Measurements from ENCODE around the gene NPPA. TPM values are rescaled to one million over a fixed set of nuclear protein-coding genes. Genes with fewer than 3 reads are reported as not detected.
"Not testable (repeated sequence)": the region's sequence is repeated elsewhere in the genome, so short reads cannot be mapped to it uniquely, and the experiment has no call there.

The NPPA gene
- total RNA-seq (1 to 10 TPM in 2 of 5 donors, not detected in 3; 4.2 to 7.2 TPM), polyA plus RNA-seq (1 to 10 TPM in 2 of 3 donors, under 1 TPM in 1; 0.48 to 2.7 (median 2.0) TPM)
- long read RNA-seq, donor 1, partial matches to known transcripts: 0 of 1 reads
- long read RNA-seq, donor 1, other reads (novel, unspliced or antisense): 0 of 1 reads
- long read RNA-seq, donor 2: 0 reads
- long read RNA-seq, donor 3: 0 reads
- long read RNA-seq, donor 4: 0 reads
- long read RNA-seq, donor 5: 0 reads
- long read RNA-seq, donor 6: 0 reads
- long read RNA-seq, donor 7, partial matches to known transcripts: 0 of 1 reads
- long read RNA-seq, donor 7, other reads (novel, unspliced or antisense): 0 of 1 reads
- long read RNA-seq, donor 8: 0 reads
- long read RNA-seq, donor 9: 0 reads
- long read RNA-seq, donor 10: 0 reads

GRCh38 chr1:11847667-11848372 lies at the start of gene NPPA:
NPPA (minus strand) TSS chr1:11847783; CDS start chr1:11847684, 99 bp downstream.
- 57 to 67% (median 60%) methylated on average over 18 of the region's 18 CpGs for WGBS, 5 donors
- Histone ChIP-seq H3K27ac (no peak within 1 kb of the TSS), H3K36me3 (peaks cover 6 to 48% (median 39%) of the 10 kb centered on the region in 4 donors), H3K4me1 (peaks cover 0 to 9% (median 3%) of the 10 kb centered on the region in 4 donors), H3K4me3 (no peak within 1 kb of the TSS), H3K9me3 (no peaks in the 10 kb centered on the region), H3K27me3 (peaks cover 0 to 3% (median 0%) of the 10 kb centered on the region in 3 donors)
- intact Hi-C loops (cut with DNase I; ENCODE audit: low total_unique reads): no loop called here
- DNase-seq: peak in 1 of 2 donors; percentile 59
- no peak for TF ChIP-seq CTCF (IDR thresholded peaks at IDR 0.05)
- TF ChIP-seq POLR2AphosphoS5 (IDR thresholded peaks at IDR 0.05): no peak
- TF ChIP-seq EP300 (IDR thresholded peaks at IDR 0.05): no peak
- TF ChIP-seq POLR2A (IDR thresholded peaks at IDR 0.05): no peak

- 67 to 89% (median 74%) methylated on average over 1 of the region's 1 CpG for WGBS, 5 donors
- Histone ChIP-seq H3K27me3 (peaks cover 0 to 74% (median 16%) of the 10 kb centered on the region in 3 donors), H3K4me1 (peaks cover 0 to 10% (median 0%) of the 10 kb centered on the region in 4 donors)
- H3K36me3 ChIP-seq, DNase-seq, H3K9me3 ChIP-seq, H3K4me3 ChIP-seq, H3K27ac ChIP-seq: not testable (repeated sequence)
- intact Hi-C loops (cut with DNase I; ENCODE audit: low total_unique reads): loop anchor here (5.0 kb wide), 1 partner anchor 57 kb away; no protein-coding TSS in a partner anchor
Measured at GRCh38 chr1:11894501-11894900, 46.9 kb upstream of the NPPA start.

GRCh38 chr1:11893907-11894251 lies 46.3 kb upstream of the NPPA start:
- peak; percentile 72 to 81 for DNase-seq
- H3K4me1 ChIP-seq: peaks cover 0 to 9% (median 0%) of the 10 kb centered on the region in 4 donors
- 0 to 3% (median 1%) methylated on average over 5 of the region's 5 CpGs for WGBS, 5 donors
- no peak overlapping the region for H3K4me3 ChIP-seq
- no peak overlapping the region for H3K27ac ChIP-seq
- H3K36me3 ChIP-seq: no peaks in the 10 kb centered on the region
- intact Hi-C loops (cut with DNase I; ENCODE audit: low total_unique reads): loop anchor here (5.0 kb wide), 1 partner anchor 57 kb away; no protein-coding TSS in a partner anchor
- H3K9me3 ChIP-seq: no peaks in the 10 kb centered on the region
- TF ChIP-seq CTCF (IDR thresholded peaks at IDR 0.05) (peak in 5 of 7 experiments; percentile 80 to 88 (median 85)), POLR2AphosphoS5 (IDR thresholded peaks at IDR 0.05) (peak in 1 of 3 donors; percentile 35), EP300 (IDR thresholded peaks at IDR 0.05) (no peak)
- H3K27me3 ChIP-seq: peaks cover 0 to 68% (median 10%) of the 10 kb centered on the region in 3 donors

GRCh38 chr1:11891433-11892186 lies 44.0 kb upstream of the NPPA start:
- H3K27me3 ChIP-seq: peaks cover 0 to 56% (median 0%) of the 10 kb centered on the region in 3 donors
- no peaks in the 10 kb centered on the region for H3K9me3 ChIP-seq
- TF ChIP-seq CTCF (IDR thresholded peaks at IDR 0.05): no peak
- no peak for TF ChIP-seq POLR2A (IDR thresholded peaks at IDR 0.05)
- no peak for TF ChIP-seq POLR2AphosphoS5 (IDR thresholded peaks at IDR 0.05)
- no peak for TF ChIP-seq EP300 (IDR thresholded peaks at IDR 0.05)
- no peaks in the 10 kb centered on the region for H3K4me1 ChIP-seq
- intact Hi-C loops (cut with DNase I; ENCODE audit: low total_unique reads): loop anchor here (5.0 kb wide), 1 partner anchor 54 kb away; no protein-coding TSS in a partner anchor
- no peaks in the 10 kb centered on the region for H3K36me3 ChIP-seq
- WGBS, 5 donors: 72 to 83% (median 73%) methylated on average over 6 of the region's 6 CpGs
- no peak for DNase-seq
- no peak overlapping the region for H3K27ac ChIP-seq
- H3K4me3 ChIP-seq: no peak overlapping the region

All from stomach (tissue), 19 donors.